GM04504 (cell line): ENCODE data around the gene WNT16.
"Not testable (repeated sequence)": the region's sequence is repeated elsewhere in the genome, so short reads cannot be mapped to it uniquely, and the experiment has no call there.

Experiments used
- DNase-seq: peaks from one replicate; pipeline ENCODE4 v3.0.0-alpha.2; 2012; ENCODE audit warnings: low read depth

The WNT16 gene, protein sequence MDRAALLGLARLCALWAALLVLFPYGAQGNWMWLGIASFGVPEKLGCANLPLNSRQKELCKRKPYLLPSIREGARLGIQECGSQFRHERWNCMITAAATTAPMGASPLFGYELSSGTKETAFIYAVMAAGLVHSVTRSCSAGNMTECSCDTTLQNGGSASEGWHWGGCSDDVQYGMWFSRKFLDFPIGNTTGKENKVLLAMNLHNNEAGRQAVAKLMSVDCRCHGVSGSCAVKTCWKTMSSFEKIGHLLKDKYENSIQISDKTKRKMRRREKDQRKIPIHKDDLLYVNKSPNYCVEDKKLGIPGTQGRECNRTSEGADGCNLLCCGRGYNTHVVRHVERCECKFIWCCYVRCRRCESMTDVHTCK

DNA sequence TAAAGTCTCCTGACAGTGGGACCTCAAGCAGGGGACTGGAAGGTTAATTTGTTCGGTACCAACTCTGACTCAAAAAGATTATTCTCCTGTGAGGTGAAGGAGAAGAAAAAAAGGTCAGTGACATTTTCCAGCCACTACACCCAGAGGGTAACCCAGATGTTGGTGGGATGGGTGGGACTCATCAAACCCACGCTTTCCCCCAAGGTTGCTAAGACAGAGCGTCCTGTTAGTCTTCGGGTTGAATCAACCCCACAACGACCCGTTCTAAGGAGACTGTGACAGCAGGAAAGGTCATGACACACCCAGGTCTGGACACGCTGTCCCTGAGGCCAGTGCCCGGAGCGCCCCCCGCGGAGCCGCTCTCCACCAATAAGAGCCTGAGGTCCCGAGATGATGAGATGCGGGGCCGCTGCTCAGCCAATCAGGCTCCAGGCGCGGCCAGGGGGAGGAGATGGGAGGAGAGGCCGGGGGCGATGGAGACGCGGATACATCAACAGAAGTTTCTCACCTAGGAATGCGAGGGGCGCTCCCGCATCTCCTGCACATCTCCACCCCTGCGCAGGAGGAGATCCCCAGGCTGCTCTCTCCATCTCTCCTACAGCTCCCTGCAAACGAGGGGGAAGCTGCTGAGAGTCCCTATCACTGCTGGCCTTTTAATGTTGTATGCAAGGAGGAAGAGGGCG lies at the start of gene WNT16:
WNT16 (plus strand) TSS at position 493 of the 683 bp plus-strand sequence. CDS start 293 bp downstream, outside the sequence.
- DNase-seq, result no peak

DNA sequence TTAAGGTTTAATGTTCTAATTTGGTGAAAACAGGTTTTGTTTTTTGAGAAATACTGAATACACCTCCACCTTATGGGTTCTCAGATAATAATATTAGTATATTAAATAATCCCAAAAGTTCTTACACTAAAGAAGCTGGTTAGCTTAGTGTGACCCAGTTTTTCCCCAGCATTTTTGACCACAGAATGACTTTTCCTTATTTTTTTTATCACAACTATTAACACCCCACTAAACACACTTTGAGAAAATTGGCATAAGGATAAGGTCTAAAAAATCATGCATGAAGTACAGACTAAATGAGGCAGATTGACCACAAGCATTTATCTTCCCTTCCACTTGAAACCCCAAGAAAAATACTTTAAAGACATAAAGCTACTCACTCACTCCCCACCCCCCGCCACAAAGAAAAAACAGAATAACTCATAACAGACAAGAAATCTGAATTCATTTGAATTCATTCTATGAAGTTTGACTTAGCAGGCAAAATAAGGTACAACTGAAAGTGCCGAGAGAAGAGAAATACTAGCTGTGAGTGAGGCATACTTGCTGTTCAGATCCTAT lies 49.7 kb upstream of the WNT16 start:
- no peak for DNase-seq

GRCh38 chr7:121279822-121280221 lies 49.0 kb upstream of the WNT16 start:
- DNase-seq, result no peak

DNA sequence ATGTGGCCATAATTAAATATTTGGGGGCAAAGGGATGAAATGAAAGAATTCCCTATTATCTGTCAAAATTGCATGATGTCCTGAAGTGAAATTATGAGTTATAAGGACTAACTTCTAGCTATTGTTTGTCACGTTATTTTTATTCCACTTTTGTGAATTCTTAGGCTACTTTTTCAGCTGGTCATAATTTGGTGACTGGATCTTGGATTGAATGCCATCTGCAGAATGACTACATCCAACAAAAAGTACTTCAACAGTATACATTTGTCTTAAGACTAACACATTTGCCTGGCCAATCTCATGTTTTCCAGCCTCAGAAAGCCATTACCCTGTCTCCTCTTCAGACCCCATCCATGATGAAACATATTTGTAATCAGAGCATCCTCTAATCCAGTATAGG lies 48.1 kb upstream of the WNT16 start:
- no peak for DNase-seq

DNA sequence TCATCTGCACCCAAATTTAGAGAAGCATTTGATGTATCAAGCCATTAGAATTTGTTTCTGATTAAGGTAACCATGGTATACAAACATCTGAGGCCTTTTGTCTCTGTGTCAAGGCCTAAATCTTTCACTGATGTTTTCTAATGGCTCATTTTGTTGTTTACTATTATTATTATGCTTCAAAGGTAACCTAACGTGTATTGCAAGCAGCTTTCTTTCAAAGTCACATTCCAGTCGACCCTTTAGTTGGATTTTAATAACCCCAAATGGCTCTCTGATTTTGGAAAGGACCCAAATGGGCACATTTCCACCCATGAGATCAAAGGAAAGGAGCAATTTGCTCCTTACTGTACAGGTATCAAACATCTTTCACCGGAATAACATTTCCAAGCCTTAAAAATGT lies 46.7 kb upstream of the WNT16 start:
- no peak for DNase-seq

DNA sequence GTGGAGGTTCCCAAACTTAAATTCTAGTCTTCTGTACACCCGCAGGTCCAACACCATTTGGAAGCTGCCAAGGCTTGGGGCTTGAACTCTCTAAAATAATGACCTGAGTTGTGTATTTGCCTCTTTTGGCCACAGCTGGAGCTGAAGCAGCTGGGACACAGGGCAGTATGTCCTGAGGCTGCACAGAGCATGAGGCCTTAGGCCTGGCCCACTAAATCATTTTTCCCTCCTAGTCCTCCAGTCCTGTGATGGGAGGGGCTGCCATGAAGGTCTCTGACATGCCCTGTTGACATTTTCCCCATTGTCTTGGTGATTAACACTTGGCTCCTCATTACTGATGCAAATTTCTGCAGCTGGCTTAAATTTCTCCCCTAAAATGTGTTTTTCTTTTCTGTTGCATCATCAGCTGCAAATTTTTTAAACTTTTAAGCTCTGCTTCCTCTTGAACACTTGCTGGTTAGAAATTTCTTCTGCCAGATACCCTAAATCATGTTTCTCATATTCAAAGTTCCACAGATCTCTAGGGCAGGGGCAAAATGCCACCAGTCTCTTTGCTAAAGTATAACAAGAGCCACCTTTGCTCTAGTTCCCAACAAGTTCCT lies 43.6 kb upstream of the WNT16 start:
- no peak for DNase-seq

DNA sequence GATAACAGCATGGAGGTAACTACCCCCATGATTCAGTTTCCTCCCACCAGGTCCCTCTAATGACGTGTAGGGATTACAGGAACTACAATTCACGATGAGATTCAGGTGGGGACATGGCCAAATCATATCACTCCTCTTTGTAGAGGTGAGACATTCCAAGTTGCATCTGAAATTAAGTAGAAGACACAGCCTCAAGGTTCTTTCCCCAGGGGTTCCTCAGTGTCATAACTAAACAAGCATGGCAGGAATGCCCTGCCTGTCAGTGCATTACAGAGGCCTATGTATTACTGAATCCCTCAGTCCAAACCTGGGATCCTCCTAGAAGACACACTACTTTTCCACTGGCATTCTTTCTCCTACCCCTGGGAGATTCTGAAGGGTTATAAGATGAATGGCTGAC lies 42.6 kb upstream of the WNT16 start:
- DNase-seq, result no peak

GRCh38 chr7:121286742-121287734 lies 41.8 kb upstream of the WNT16 start:
- no peak for DNase-seq

- peak; percentile 35 for DNase-seq
Observed at GRCh38 chr7:121288894-121289293, 39.9 kb upstream of the WNT16 start.

DNA sequence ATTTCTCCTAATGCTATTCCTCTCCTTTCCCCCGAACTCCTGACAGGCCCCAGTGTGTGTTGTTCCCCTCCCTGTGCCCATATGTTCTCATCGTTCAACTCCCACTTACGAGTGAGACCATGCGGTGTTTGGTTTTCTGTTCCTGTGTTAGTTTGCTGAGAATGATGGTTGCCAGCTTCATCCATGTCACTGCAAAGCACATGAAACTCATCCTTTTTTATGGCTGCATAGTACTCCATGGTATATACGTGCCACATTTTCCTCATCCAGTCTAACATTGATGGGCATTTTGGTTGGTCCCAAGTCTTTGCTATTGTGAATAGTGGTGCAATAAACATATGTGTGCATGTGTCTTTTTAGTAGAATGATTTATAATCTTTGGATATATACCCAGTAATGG lies 38.9 kb upstream of the WNT16 start:
- not testable (repeated sequence) for DNase-seq

GRCh38 chr7:121294448-121294992 lies 34.3 kb upstream of the WNT16 start:
- no peak for DNase-seq

- DNase-seq, result no peak
Observed at GRCh38 chr7:121297843-121298242, 31.0 kb upstream of the WNT16 start.

DNA sequence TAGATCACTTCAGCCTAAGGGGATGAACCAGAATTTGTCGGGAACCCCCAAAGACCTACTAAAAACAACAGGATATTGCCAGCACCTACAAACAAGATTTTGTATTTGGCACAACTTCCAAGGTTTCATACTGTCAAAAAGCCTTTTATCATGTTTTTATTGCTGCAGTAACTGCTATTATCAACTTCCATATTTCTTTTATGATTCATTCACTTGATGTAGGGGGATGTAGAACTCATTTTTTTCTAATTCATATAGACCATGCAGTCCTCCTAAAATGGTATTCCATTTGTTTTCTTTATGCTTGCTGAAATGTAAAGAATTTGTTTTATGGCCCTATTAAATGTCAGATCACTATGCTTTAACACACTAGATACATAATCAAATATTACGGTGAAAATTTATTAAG lies 30.0 kb upstream of the WNT16 start:
- DNase-seq, result no peak

DNA sequence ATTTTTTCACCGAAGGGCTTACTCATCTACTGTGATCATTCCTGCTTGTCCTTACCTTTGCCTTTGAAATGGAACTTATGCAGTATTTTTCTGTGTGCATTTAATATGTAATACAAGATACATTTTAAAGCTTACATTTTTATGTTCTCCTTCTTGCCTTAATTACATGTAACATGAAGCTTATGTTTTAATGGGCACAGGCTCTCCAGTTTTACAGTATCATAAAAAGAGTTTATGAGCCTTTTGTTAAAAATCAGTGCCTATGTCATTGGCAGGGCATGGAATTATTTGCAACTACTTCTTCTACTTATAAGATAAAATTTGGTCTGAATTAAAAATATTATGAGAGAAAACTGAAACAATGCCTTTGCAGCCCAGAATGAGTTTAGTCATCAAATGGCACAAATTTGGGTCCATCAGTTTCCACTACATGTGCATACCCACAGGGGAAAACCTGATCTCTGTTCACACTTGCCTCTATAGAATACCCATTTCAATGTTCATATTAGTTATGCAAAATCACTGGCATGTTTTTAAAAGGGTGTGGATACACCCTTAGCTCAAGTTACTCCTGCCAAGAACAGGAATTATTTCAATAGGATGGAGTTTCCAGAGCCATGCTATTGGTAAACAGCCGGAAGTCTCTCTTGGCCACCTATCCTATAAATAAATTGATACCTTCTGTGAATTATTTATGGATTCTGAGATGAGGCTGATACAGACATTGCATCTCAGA lies 27.9 kb upstream of the WNT16 start:
- DNase-seq, result no peak

GRCh38 chr7:121301446-121302213 lies 27.2 kb upstream of the WNT16 start:
- DNase-seq, result no peak

- DNase-seq, result no peak
Observed at GRCh38 chr7:121302214-121302745, 26.5 kb upstream of the WNT16 start.

- DNase-seq, result no peak
Observed at GRCh38 chr7:121303422-121304101, 25.2 kb upstream of the WNT16 start.

GRCh38 chr7:121304102-121304658 lies 24.6 kb upstream of the WNT16 start:
- DNase-seq, result no peak

GRCh38 chr7:121305109-121305508 lies 23.7 kb upstream of the WNT16 start:
- no peak for DNase-seq
